HEK293T (cell line): ENCODE measurements around the gene RAB30.

Source experiments
- CTCF ChIA-PET: fragments of 350-600 bp; formaldehyde crosslinking; extraction: SDS; loops from one replicate; lab custom pipeline; 2021; ENCODE audit warnings: antibody characterized with exemption, inconsistent platforms; lab: Yijun Ruan, JAX
- POLR2A ChIA-PET: fragments of 350-600 bp; formaldehyde crosslinking; extraction: SDS; loops from one replicate; lab custom pipeline; 2020; ENCODE audit warnings: antibody characterized with exemption, inconsistent platforms; lab: Yijun Ruan, JAX
- DNase-seq: peaks from one replicate; pipeline ENCODE4 v3.0.0; 2012; ENCODE audit warnings: mixed read lengths; ENCODE audit errors: extremely low spot score
- ARNT ChIP-seq: fragments of 450-650 bp; IDR thresholded peaks from 2 replicates; pipeline ENCODE4 v1.6.1; 2017; ENCODE audit warnings: mild to moderate bottlenecking
- BHLHE40 ChIP-seq: fragments of 450-650 bp; IDR thresholded peaks from 2 replicates; pipeline ENCODE4 v1.6.1; 2016; ENCODE audit warnings: mild to moderate bottlenecking, moderate library complexity, borderline replicate concordance
- CTBP1 ChIP-seq: fragments of 450-650 bp; IDR thresholded peaks from 2 replicates; pipeline ENCODE4 v1.6.1; 2016; ENCODE audit warnings: borderline replicate concordance
- ELF4 ChIP-seq: fragments of 450-650 bp; IDR thresholded peaks from 2 replicates; pipeline ENCODE4 v1.6.1; 2017; ENCODE audit warnings: antibody characterized with exemption
- FOXA1 ChIP-seq: fragments of 450-650 bp; IDR thresholded peaks from 2 replicates; pipeline ENCODE4 v1.6.1; 2016; ENCODE audit warnings: mild to moderate bottlenecking
- FOXK2 ChIP-seq: fragments of 450-650 bp; IDR thresholded peaks from 2 replicates; pipeline ENCODE4 v1.6.1; 2016; ENCODE audit warnings: mild to moderate bottlenecking
- FOXM1 ChIP-seq: fragments of 450-650 bp; IDR thresholded peaks from 2 replicates; pipeline ENCODE4 v1.6.1; 2017; ENCODE audit warnings: mild to moderate bottlenecking, borderline replicate concordance
- HDGF ChIP-seq: fragments of 450-650 bp; IDR thresholded peaks from 2 replicates; pipeline ENCODE4 v1.6.1; 2017; ENCODE audit warnings: antibody characterized with exemption, borderline replicate concordance
- L3MBTL2 ChIP-seq: fragments of 450-650 bp; conservative IDR thresholded peaks from 2 replicates; pipeline ENCODE4 v1.6.1; 2016; ENCODE audit warnings: mild to moderate bottlenecking
- LEF1 ChIP-seq: fragments of 450-650 bp; IDR thresholded peaks from 2 replicates; pipeline ENCODE4 v1.6.1; 2017; ENCODE audit warnings: mild to moderate bottlenecking, borderline replicate concordance
- NFRKB ChIP-seq: fragments of 450-650 bp; IDR thresholded peaks from 2 replicates; pipeline ENCODE4 v1.6.1; 2016; ENCODE audit warnings: mild to moderate bottlenecking, moderate library complexity
- SP1 ChIP-seq: fragments of 450-650 bp; IDR thresholded peaks from 2 replicates; pipeline ENCODE4 v1.6.1; 2017
- SUZ12 ChIP-seq: fragments of 450-650 bp; IDR thresholded peaks from 2 replicates; pipeline ENCODE4 v1.6.1; 2016; ENCODE audit warnings: mild to moderate bottlenecking
- TARDBP ChIP-seq: fragments of 450-650 bp; IDR thresholded peaks from 2 replicates; pipeline ENCODE4 v1.6.1; 2016
- ZNF384 ChIP-seq: fragments of 450-650 bp; IDR thresholded peaks from 2 replicates; pipeline ENCODE4 v1.6.1; 2016
- TF ChIP-seq, protein P1 (sequence below): fragments of 450-650 bp; IDR thresholded peaks from 2 replicates; pipeline ENCODE4 v1.6.1; 2016

Gene RAB30

GRCh38 chr11:82930229-82930628 lies 141.5 kb downstream of the RAB30 start:
- CTCF ChIA-PET = no interaction called here
- TF ChIP-seq SP1 (no peak), SUZ12 (no peak), L3MBTL2 (no peak), HDGF (no peak), BHLHE40 (no peak), NFRKB (no peak), FOXA1 (no peak), FOXM1 (no peak), ZNF384 (no peak), ARNT (no peak), CTBP1 (no peak), LEF1 (no peak), ELF4 (no peak), FOXK2 (no peak), TARDBP (no peak)
- TF ChIP-seq, protein P1, sequence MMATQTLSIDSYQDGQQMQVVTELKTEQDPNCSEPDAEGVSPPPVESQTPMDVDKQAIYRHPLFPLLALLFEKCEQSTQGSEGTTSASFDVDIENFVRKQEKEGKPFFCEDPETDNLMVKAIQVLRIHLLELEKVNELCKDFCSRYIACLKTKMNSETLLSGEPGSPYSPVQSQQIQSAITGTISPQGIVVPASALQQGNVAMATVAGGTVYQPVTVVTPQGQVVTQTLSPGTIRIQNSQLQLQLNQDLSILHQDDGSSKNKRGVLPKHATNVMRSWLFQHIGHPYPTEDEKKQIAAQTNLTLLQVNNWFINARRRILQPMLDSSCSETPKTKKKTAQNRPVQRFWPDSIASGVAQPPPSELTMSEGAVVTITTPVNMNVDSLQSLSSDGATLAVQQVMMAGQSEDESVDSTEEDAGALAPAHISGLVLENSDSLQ = no peak
- DNase-seq = no peak
- POLR2A ChIA-PET = no interaction called here

DNA sequence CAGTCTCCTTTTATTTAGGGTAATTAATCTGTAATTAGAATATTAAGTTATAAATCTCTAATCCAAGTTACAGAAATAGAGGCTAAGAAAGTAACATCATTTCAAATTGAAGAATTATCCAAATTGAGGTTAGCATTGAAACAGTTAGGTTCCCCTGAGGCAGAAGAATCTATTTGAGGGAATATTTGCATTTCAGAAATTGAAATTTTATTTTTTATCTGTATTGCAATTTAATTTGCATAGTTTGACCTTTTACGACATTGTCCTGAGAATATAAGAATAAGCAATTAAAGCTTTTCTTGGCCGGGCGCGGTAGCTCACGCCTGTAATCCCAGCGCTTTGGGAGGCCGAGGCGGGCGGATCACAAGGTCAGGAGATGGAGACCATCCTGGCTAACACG lies 142.6 kb downstream of the RAB30 start:
- ChIA-PET POLR2A (no interaction called here), CTCF (no interaction called here)
- TF ChIP-seq SUZ12 (no peak), HDGF (no peak), CTBP1 (no peak), L3MBTL2 (no peak), FOXK2 (no peak), NFRKB (no peak), BHLHE40 (no peak), SP1 (no peak), LEF1 (no peak), ARNT (no peak), TARDBP (no peak)
- DNase-seq = no peak

GRCh38 chr11:82927264-82927880 lies 144.3 kb downstream of the RAB30 start:
- DNase-seq = peak; percentile 51
- no peak for TF ChIP-seq CTBP1
- TF ChIP-seq, protein P1 = no peak
- no peak for TF ChIP-seq FOXA1
- no peak for TF ChIP-seq LEF1
- TF ChIP-seq L3MBTL2 = no peak
- TF ChIP-seq ARNT = no peak
- no peak for TF ChIP-seq BHLHE40
- TF ChIP-seq ELF4 = no peak
- ChIA-PET CTCF (interaction anchor here (0.9 to 1.8 kb wide), 4 partner anchors 27 to 77 kb away, joined by 3 to 15 read pairs (median 4); partner anchors contain the start of gene PRCP), POLR2A (interaction anchor here (1.0 kb wide), 1 partner anchor 26 kb away, joined by 6 read pairs; the partner anchor contains the start of gene DDIAS)

GRCh38 chr11:82924522-82925224 lies 147.0 kb downstream of the RAB30 start:
- TF ChIP-seq NFRKB (no peak), LEF1 (no peak), SUZ12 (no peak), ZNF384 (no peak), BHLHE40 (no peak), FOXM1 (no peak), CTBP1 (no peak), FOXK2 (no peak), L3MBTL2 (no peak), ARNT (no peak), TARDBP (no peak), FOXA1 (no peak), HDGF (no peak)
- TF ChIP-seq, protein P1 = no peak
- POLR2A ChIA-PET = no interaction called here
- DNase-seq = no peak
- CTCF ChIA-PET = interaction anchor here (1.7 kb wide), 1 partner anchor 57 kb away, joined by 14 read pairs; no protein-coding TSS in a partner anchor
